K562 (cell line): ENCODE measurements around the gene ITPR2.

Experiments
- PHF21A ChIP-seq: fragments of 450-650 bp; IDR thresholded peaks from 2 replicates; pipeline ENCODE4 v1.6.1; 2017; ENCODE audit warnings: low read depth, borderline replicate concordance
- ZNF121 ChIP-seq: sonication (generic); formaldehyde crosslinking; conservative IDR thresholded peaks from 2 replicates; pipeline ENCODE4 v1.8.0; 2022; ENCODE audit warnings: missing genetic modification reagents
- ZNF41 ChIP-seq: fragments of 250-450 bp; sonication (Bioruptor Pico); conservative IDR thresholded peaks from 2 replicates; pipeline ENCODE4 v1.4.0; 2020; ENCODE audit warnings: mild to moderate bottlenecking
- TF ChIP-seq, protein P1 (sequence below), 3 experiments: IDR thresholded peaks in 2 of 3; conservative IDR thresholded peaks in 1 of 3; 2 replicates each; pipeline ENCODE4 v1.5.1; 2011 to 2012; ENCODE audit warnings: low read length in 3 of 3, mild to moderate bottlenecking in 3 of 3, control low read depth in 2 of 3, improper control_type of control experiment in 1 of 3, inconsistent platforms in 1 of 3, low read depth in 1 of 3, mixed read lengths in 1 of 3, moderate library complexity in 1 of 3; ENCODE audit not compliant: insufficient read depth in 2 of 3
- TF ChIP-seq, protein P2 (sequence below): fragments of 250-450 bp; sonication (Bioruptor Pico); IDR thresholded peaks from 2 replicates; pipeline ENCODE4 v1.8.0; 2021; ENCODE audit warnings: moderate library complexity, mild to moderate bottlenecking, inconsistent platforms

DNA sequence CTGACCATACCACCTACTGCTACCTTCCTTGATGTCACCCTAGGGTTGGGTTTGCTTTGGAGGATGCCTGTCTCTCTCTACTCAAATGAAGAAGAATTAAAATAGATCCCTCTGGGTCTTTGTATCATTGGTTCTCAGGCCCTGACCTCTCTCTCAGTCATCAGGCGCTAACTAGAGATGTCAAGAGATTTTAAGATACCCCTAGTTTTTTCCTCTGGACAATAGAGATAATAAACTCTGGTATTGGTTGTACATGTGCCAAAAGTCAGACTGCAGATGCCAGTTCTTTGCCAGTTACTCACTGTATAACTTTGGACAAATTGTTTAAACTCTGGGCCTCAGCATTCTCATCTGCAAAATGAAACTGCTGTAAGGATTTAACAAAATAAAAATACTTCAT is 31.5 kb downstream of the ITPR2 start:
- TF ChIP-seq PHF21A, result no peak
- no peak for TF ChIP-seq ZNF121
- no peak for TF ChIP-seq ZNF41 (CRISPR knock-in tag)
- TF ChIP-seq, protein P1, sequence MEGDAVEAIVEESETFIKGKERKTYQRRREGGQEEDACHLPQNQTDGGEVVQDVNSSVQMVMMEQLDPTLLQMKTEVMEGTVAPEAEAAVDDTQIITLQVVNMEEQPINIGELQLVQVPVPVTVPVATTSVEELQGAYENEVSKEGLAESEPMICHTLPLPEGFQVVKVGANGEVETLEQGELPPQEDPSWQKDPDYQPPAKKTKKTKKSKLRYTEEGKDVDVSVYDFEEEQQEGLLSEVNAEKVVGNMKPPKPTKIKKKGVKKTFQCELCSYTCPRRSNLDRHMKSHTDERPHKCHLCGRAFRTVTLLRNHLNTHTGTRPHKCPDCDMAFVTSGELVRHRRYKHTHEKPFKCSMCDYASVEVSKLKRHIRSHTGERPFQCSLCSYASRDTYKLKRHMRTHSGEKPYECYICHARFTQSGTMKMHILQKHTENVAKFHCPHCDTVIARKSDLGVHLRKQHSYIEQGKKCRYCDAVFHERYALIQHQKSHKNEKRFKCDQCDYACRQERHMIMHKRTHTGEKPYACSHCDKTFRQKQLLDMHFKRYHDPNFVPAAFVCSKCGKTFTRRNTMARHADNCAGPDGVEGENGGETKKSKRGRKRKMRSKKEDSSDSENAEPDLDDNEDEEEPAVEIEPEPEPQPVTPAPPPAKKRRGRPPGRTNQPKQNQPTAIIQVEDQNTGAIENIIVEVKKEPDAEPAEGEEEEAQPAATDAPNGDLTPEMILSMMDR (IDR thresholded peaks at IDR 0.05 in 2 of 3, conservative IDR thresholded peaks at IDR 0.05 in 1 of 3; ENCODE audit: insufficient read depth in 2 of 3, low read depth in 1 of 3, low read length in 3 of 3), result no peak
- TF ChIP-seq, protein P2, sequence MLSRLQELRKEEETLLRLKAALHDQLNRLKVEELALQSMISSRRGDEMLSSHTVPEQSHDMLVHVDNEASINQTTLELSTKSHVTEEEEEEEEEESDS (CRISPR knock-in tag), result no peak
